ENCODE data around the gene USP51.

The USP51 gene

GRCh38 chrX:55489314-55490009 lies at the start of gene USP51:
Gene USP51, minus strand, starts transcription at chrX:55489848. Its CDS starts 909 bp downstream, at chrX:55488939.
- peak; percentile 69 for ATAC-seq
- no peak for TF ChIP-seq POU6F1 (CRISPR knock-in tag; IDR thresholded peaks at IDR 0.05; ENCODE audit: borderline replicate concordance, low read depth)
- TF ChIP-seq TOX (CRISPR knock-in tag; IDR thresholded peaks at IDR 0.05; ENCODE audit: borderline replicate concordance), result no peak
- TF ChIP-seq, protein P1, sequence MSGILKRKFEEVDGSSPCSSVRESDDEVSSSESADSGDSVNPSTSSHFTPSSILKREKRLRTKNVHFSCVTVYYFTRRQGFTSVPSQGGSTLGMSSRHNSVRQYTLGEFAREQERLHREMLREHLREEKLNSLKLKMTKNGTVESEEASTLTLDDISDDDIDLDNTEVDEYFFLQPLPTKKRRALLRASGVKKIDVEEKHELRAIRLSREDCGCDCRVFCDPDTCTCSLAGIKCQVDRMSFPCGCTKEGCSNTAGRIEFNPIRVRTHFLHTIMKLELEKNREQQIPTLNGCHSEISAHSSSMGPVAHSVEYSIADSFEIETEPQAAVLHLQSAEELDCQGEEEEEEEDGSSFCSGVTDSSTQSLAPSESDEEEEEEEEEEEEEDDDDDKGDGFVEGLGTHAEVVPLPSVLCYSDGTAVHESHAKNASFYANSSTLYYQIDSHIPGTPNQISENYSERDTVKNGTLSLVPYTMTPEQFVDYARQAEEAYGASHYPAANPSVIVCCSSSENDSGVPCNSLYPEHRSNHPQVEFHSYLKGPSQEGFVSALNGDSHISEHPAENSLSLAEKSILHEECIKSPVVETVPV (CRISPR knock-in tag; IDR thresholded peaks at IDR 0.05), result no peak
- no peak for TF ChIP-seq CSDC2 (CRISPR knock-in tag; IDR thresholded peaks at IDR 0.05)
- TF ChIP-seq ISL1 (CRISPR knock-in tag; IDR thresholded peaks at IDR 0.05), result no peak
- no peak for TF ChIP-seq ZC3H10 (CRISPR knock-in tag; IDR thresholded peaks at IDR 0.05)
- no peak for TF ChIP-seq SNAI2 (CRISPR knock-in tag; IDR thresholded peaks at IDR 0.05)
- no peak for TF ChIP-seq GLIS3 (CRISPR knock-in tag; IDR thresholded peaks at IDR 0.05)

DNA sequence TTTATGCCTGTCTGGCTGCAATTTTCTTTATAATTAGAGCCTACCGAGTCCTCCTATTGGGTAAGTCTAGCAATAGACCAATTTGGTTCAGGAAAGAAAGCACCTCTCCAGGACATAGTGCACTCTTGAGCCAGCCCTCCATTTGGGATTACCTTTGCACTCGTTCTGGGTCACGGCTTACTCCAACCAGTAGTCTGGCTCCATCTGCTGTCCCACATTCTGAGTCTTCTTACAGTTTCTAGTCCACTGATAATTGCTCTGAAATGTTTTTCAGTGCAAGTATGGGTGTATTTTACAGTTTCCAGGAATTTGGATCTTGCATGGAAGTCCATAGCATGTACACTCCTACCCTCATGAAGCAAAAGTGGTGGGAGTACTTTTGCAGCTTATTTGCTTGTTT lies 34.8 kb upstream of the USP51 start:
- ATAC-seq, result no peak
- TF ChIP-seq ZFP30 (CRISPR knock-in tag; IDR thresholded peaks at IDR 0.05) (no peak), ZNF565 (CRISPR knock-in tag; conservative IDR thresholded peaks at IDR 0.05; ENCODE audit: low read depth) (no peak)

DNA sequence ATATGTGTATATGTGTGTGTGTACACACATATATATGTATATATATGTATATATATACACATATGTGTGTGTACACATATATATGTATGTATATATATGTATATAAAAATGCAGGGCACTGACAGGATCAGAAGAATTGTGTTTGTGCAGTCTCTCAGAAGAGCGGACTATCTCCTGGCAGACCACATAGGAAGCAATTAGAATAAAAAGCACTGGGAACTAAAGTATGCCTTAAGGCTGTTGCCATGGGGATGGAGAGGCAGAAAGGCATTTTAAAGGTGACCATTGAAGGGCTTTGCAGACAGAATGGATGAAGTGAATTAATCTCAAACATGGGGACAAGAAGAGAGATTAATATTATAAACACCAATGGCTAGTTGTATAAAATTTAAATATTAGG lies 33.7 kb upstream of the USP51 start:
- no peak for ATAC-seq

More for the DNA sequence above, 33.7 kb upstream of the USP51 start:
- TF ChIP-seq, protein P2, sequence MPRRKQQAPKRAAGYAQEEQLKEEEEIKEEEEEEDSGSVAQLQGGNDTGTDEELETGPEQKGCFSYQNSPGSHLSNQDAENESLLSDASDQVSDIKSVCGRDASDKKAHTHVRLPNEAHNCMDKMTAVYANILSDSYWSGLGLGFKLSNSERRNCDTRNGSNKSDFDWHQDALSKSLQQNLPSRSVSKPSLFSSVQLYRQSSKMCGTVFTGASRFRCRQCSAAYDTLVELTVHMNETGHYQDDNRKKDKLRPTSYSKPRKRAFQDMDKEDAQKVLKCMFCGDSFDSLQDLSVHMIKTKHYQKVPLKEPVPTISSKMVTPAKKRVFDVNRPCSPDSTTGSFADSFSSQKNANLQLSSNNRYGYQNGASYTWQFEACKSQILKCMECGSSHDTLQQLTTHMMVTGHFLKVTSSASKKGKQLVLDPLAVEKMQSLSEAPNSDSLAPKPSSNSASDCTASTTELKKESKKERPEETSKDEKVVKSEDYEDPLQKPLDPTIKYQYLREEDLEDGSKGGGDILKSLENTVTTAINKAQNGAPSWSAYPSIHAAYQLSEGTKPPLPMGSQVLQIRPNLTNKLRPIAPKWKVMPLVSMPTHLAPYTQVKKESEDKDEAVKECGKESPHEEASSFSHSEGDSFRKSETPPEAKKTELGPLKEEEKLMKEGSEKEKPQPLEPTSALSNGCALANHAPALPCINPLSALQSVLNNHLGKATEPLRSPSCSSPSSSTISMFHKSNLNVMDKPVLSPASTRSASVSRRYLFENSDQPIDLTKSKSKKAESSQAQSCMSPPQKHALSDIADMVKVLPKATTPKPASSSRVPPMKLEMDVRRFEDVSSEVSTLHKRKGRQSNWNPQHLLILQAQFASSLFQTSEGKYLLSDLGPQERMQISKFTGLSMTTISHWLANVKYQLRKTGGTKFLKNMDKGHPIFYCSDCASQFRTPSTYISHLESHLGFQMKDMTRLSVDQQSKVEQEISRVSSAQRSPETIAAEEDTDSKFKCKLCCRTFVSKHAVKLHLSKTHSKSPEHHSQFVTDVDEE (CRISPR knock-in tag; IDR thresholded peaks at IDR 0.05), result no peak
- TF ChIP-seq ESRRG (CRISPR knock-in tag; IDR thresholded peaks at IDR 0.05) (no peak), SNAI2 (CRISPR knock-in tag; IDR thresholded peaks at IDR 0.05) (no peak), ZC3H10 (CRISPR knock-in tag; IDR thresholded peaks at IDR 0.05) (no peak), TOX (CRISPR knock-in tag; IDR thresholded peaks at IDR 0.05; ENCODE audit: borderline replicate concordance) (no peak), ZFP30 (CRISPR knock-in tag; IDR thresholded peaks at IDR 0.05) (no peak), CREB5 (CRISPR knock-in tag; IDR thresholded peaks at IDR 0.05; ENCODE audit: low read depth) (no peak)
- TF ChIP-seq, protein P3, sequence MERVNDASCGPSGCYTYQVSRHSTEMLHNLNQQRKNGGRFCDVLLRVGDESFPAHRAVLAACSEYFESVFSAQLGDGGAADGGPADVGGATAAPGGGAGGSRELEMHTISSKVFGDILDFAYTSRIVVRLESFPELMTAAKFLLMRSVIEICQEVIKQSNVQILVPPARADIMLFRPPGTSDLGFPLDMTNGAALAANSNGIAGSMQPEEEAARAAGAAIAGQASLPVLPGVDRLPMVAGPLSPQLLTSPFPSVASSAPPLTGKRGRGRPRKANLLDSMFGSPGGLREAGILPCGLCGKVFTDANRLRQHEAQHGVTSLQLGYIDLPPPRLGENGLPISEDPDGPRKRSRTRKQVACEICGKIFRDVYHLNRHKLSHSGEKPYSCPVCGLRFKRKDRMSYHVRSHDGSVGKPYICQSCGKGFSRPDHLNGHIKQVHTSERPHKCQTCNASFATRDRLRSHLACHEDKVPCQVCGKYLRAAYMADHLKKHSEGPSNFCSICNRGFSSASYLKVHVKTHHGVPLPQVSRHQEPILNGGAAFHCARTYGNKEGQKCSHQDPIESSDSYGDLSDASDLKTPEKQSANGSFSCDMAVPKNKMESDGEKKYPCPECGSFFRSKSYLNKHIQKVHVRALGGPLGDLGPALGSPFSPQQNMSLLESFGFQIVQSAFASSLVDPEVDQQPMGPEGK (CRISPR knock-in tag; IDR thresholded peaks at IDR 0.05; ENCODE audit: borderline replicate concordance), result no peak

Data from SK-N-SH treated with all-trans-retinoic acid at 6 μM for 48 hours (cell line).